Body of pancreas (tissue), 4 donors: ENCODE measurements around the gene TLCD3A.

ENCODE experiments used
- CTCF ChIP-seq, 7 experiments: fragments of 450-650 bp in 4 of 7; fragments of 200-600 bp in 3 of 7; sonication (generic) in 3 of 7; IDR thresholded peaks; one replicate each; pipeline ENCODE4 v1.5.1; 2016 to 2019; ENCODE audit warnings: antibody characterized with exemption in 7 of 7
- POLR2A ChIP-seq, 3 donors: fragments of 450-650 bp; IDR thresholded peaks; one replicate each; pipeline ENCODE4 v1.6.1; 2016; ENCODE audit warnings: antibody characterized with exemption in 3 of 3, mild to moderate bottlenecking in 2 of 3

GRCh38 chr17:767076-767475 is 34.7 kb downstream of the TLCD3A start:
- TF ChIP-seq CTCF (IDR thresholded peaks at IDR 0.05) (no peak), POLR2A (IDR thresholded peaks at IDR 0.05) (no peak)
